Stimulated activated CD4-positive, alpha-beta T cell treated with anti-CD3 and anti-CD28 coated beads, Interleukin-1b, Interleukin-23, amount 100 ng/mL, for 48 hours (primary cell): ENCODE measurements around the gene SLCO4C1.

ENCODE experiments used
- DNase-seq: peaks from one replicate; pipeline ENCODE4 v3.0.0-alpha.2; 2020

SLCO4C1 gene

GRCh38 chr5:102262688-102263087 lies 33.4 kb downstream of the SLCO4C1 start:
- DNase-seq, result no peak

GRCh38 chr5:102249381-102249780 lies 46.7 kb downstream of the SLCO4C1 start:
- DNase-seq, result no peak

GRCh38 chr5:102243213-102243612 lies 52.9 kb downstream of the SLCO4C1 start:
- no peak for DNase-seq

DNA sequence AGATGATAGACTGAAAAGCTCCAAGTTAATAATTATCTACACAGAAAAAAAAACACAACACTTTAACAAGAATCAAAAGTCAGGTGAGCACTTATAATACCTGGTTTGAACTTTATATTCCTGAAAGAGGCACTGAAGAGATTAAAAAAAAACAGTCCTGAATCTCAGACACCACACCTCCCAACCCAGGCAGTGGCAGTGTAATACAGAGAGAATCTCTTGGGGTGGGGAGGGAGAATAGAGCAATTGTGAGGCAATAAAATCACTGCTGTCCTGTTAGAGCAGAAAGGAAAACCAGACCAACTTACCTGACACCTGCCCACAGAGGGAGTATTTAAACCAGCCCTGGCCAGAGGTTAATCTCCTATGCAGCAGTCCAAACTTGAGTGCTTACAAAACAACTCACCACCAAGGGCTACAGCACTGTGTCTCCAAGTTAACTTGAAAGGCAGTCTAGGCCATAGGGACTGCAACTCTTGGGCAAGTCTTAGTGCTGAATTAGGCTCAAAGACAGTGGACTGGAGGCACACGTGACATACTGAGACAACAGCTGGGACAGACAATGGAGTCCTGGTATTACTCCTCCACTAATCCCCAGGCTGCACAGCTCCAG lies 54.2 kb downstream of the SLCO4C1 start:
- DNase-seq, result no peak

GRCh38 chr5:102231693-102232619 lies 64.1 kb downstream of the SLCO4C1 start:
- DNase-seq, result no peak

- DNase-seq, result no peak
These were observed 66.4 kb downstream of the SLCO4C1 start for GRCh38 chr5:102229685-102230084.

DNA sequence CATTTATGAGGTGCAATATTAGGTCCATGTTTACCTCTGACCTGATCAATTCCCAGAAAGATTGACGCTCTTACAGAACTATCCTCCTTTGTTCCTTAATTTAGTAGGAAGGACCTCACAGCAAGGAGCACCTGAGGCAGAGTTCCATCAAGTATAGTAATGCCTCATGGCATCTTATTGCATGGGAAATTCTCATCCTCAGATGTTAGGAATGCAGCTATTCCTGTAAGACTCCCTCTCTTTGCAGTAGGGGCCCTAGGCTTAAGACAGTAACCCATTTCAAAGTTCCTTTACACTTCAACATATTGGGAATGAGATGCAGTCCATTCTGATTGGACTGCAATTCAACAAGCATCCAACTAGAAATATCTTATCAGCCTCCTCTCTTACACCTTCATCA lies 69.8 kb downstream of the SLCO4C1 start:
- DNase-seq, result no peak

GRCh38 chr5:102223542-102224477 lies 72.3 kb downstream of the SLCO4C1 start:
- DNase-seq, result no peak

DNA sequence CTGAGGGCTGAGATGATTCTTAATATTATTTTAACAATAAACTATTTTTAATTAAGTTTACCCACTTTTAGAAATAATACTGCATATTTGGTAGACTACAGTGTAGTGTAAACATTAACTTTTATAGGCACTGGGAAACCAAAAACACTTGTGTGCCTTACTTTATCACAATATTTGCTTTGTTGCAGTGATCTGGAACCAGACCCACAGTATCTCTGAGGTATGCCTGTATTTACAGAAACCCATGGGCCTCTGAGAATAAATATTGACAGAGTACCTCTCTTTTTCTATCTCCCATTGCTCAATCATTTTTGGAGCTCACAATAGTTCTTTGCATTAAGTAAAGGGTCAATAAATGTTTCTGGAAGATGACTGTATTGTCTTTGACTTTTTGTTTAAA lies 73.3 kb downstream of the SLCO4C1 start:
- no peak for DNase-seq

DNA sequence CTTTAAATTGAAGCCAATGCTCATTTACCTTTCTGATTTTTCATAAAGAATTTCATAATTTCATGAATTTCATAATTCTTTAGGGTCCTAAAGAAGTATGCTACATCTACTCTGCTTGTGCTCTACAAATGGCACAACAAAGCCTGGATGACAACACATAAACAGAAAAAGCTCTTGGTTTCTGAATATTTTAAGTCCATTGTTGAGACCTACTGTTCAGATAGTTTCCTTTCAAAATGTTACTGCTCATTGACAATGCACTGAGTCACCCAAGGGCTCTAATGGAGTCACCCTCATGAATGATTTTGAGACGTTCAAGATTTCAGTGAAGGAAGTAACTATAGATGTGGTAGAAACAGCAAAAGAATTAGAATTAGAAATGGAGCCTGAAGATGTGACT lies 74.1 kb downstream of the SLCO4C1 start:
- no peak for DNase-seq

- DNase-seq, result no peak
These were observed 77.9 kb downstream of the SLCO4C1 start for GRCh38 chr5:102218159-102218558.

DNA sequence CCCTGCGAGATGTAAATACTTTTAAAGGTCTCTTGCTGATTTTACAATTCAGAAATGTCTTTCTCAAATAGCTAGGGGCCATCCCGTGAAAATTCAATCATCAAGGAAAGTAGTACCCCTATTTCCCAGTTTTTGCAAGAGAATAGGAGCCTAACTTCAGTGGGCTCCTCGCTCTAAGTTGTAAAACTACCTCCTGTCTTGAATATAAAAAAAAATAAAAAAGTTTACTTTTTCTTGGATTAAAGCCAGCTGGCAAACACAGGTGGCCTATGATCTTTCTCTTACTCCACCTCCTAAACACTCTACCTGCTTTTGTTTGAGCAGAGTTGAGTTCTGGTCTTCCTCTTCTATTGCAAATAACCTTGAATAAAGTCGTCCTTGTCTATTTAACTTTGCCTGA lies 79.4 kb downstream of the SLCO4C1 start:
- no peak for DNase-seq

GRCh38 chr5:102211165-102211564 lies 84.9 kb downstream of the SLCO4C1 start:
- DNase-seq, result no peak

GRCh38 chr5:102200861-102201260 lies 95.2 kb downstream of the SLCO4C1 start:
- no peak for DNase-seq

GRCh38 chr5:102196481-102196880 lies 99.6 kb downstream of the SLCO4C1 start:
- DNase-seq, result no peak
